Liver (tissue), 9 donors: ENCODE data around the gene MAP4K3. TPM values are rescaled to one million over a fixed set of nuclear protein-coding genes. Genes with fewer than 3 reads are reported as not detected.

ENCODE experiments used
- DNase-seq: peaks from one replicate; pipeline ENCODE4 v3.0.0-alpha.2; 2017; ENCODE audit warnings: low spot score
- H3K27ac ChIP-seq, 2 donors: one replicate each; pipeline ENCODE4 v1.7.0; 2013; ENCODE audit warnings: inconsistent platforms in 2 of 2, low read length in 2 of 2, control low read depth in 1 of 2, low read depth in 1 of 2, mild to moderate bottlenecking in 1 of 2
- H3K27me3 ChIP-seq, 4 donors: one replicate each; pipeline versions ENCODE4 v1.6.1 to v1.7.0; 2013; ENCODE audit warnings: low read length in 3 of 4, inconsistent platforms in 1 of 4, mild to moderate bottlenecking in 1 of 4, moderate library complexity in 1 of 4; ENCODE audit not compliant: control insufficient read depth in 4 of 4, insufficient read depth in 4 of 4
- H3K36me3 ChIP-seq, 4 donors: one replicate each; pipeline versions ENCODE4 v1.6.1 to v1.7.0; 2013; ENCODE audit warnings: low read length in 3 of 4, mild to moderate bottlenecking in 3 of 4, low read depth in 1 of 4, moderate library complexity in 1 of 4; ENCODE audit not compliant: control insufficient read depth in 4 of 4, insufficient read depth in 3 of 4
- H3K4me1 ChIP-seq, 4 donors: one replicate each; pipeline versions ENCODE4 v1.6.1 to v1.7.0; 2013; ENCODE audit warnings: low read length in 3 of 4, mild to moderate bottlenecking in 3 of 4, moderate library complexity in 1 of 4; ENCODE audit not compliant: control insufficient read depth in 4 of 4, insufficient read depth in 4 of 4
- H3K4me3 ChIP-seq, 3 donors: one replicate each; pipeline versions ENCODE4 v1.6.1 to v1.7.0; 2013; ENCODE audit warnings: low read length in 3 of 3, control low read depth in 1 of 3, low read depth in 1 of 3, mild to moderate bottlenecking in 1 of 3
- H3K9ac ChIP-seq, 2 donors: one replicate each; pipeline ENCODE4 v1.7.0; 2013; ENCODE audit warnings: low read length in 2 of 2, mild to moderate bottlenecking in 2 of 2, moderate library complexity in 2 of 2, control low read depth in 1 of 2, low read depth in 1 of 2
- H3K9me3 ChIP-seq, 4 donors: one replicate each; pipeline versions ENCODE4 v1.6.1 to v1.7.0; 2013; ENCODE audit warnings: low read length in 3 of 4; ENCODE audit not compliant: control insufficient read depth in 4 of 4
- EGR1 ChIP-seq, 2 donors: IDR thresholded peaks; 2 replicates each; pipeline ENCODE4 v1.6.1; 2016 to 2018; ENCODE audit warnings: antibody characterized with exemption in 2 of 2, low read depth in 2 of 2
- GABPA ChIP-seq, 2 donors: IDR thresholded peaks in 1 of 2; conservative IDR thresholded peaks in 1 of 2; 2 replicates each; pipeline ENCODE4 v1.6.1; 2016; ENCODE audit warnings: antibody characterized with exemption in 2 of 2, mild to moderate bottlenecking in 1 of 2, moderate library complexity in 1 of 2
- HNF4A ChIP-seq, 2 donors: conservative IDR thresholded peaks; 2 replicates each; pipeline ENCODE4 v1.6.1; 2016; ENCODE audit warnings: antibody characterized with exemption in 2 of 2, mild to moderate bottlenecking in 2 of 2
- RAD21 ChIP-seq, 2 donors: IDR thresholded peaks; 2 replicates each; pipeline ENCODE4 v1.6.1; 2016; ENCODE audit warnings: antibody characterized with exemption in 2 of 2, mild to moderate bottlenecking in 2 of 2
- TAF1 ChIP-seq: conservative IDR thresholded peaks from 2 replicates; pipeline ENCODE4 v1.6.1; 2016; ENCODE audit warnings: antibody characterized with exemption, mild to moderate bottlenecking
- WGBS: extraction: QIAGEN DNeasy Blood & Tissue Kit; methylation state at CpG from one replicate; pipeline ENCODE4 v1.1.7; 2013; 5-methylcytosine and 5-hydroxymethylcytosine counted together
- polyA plus RNA-seq, 2 donors: library from polyadenylated mRNA; stranded (reverse) in 1 of 2; unstranded in 1 of 2; fragments of 200-250 nt in 1 of 2; fragments of >200 nt in 1 of 2; fragmentation: Nextera tagmentation in 1 of 2; extraction: Ambion mirVana in 1 of 2; gene quantifications; one replicate each; pipeline versions ENCODE4 v1.2.1 to v1.2.3, GENCODE V29; 2013 to 2015
- total RNA-seq, 2 donors: library from RNA; depleted of rRNA; stranded (reverse); fragments of >200 nt; gene quantifications; one replicate each; pipeline ENCODE4 v1.2.3, GENCODE V29; 2014
- TF ChIP-seq, protein P1 (sequence below): fragments of 150-350 bp; IDR thresholded peaks from 2 replicates; pipeline ENCODE4 v1.5.1; 2017; ENCODE audit warnings: improper control_type of control experiment, low read depth, low read length; ENCODE audit not compliant: missing input control
- TF ChIP-seq, protein P2 (sequence below): IDR thresholded peaks from 2 replicates; pipeline ENCODE4 v1.6.1; 2016; ENCODE audit warnings: antibody characterized with exemption
- TF ChIP-seq, protein P3 (sequence below): IDR thresholded peaks from 2 replicates; pipeline ENCODE4 v1.6.1; 2016; ENCODE audit warnings: antibody characterized with exemption
- TF ChIP-seq, protein P4 (sequence below): IDR thresholded peaks from 2 replicates; pipeline ENCODE4 v1.6.1; 2016; ENCODE audit warnings: antibody characterized with exemption
- TF ChIP-seq, protein P5 (sequence below): IDR thresholded peaks from 2 replicates; pipeline ENCODE4 v1.6.1; 2016; ENCODE audit warnings: antibody characterized with exemption, mild to moderate bottlenecking
- donor health status: healthy.
- donor health status: healthy.
- donor health status: healthy.
- donor health status: healthy.
- donor health status: healthy.

The MAP4K3 gene
- total and polyA plus RNA-seq, 4 donors = 6.2 to 23.8 (median 10.9) TPM

DNA sequence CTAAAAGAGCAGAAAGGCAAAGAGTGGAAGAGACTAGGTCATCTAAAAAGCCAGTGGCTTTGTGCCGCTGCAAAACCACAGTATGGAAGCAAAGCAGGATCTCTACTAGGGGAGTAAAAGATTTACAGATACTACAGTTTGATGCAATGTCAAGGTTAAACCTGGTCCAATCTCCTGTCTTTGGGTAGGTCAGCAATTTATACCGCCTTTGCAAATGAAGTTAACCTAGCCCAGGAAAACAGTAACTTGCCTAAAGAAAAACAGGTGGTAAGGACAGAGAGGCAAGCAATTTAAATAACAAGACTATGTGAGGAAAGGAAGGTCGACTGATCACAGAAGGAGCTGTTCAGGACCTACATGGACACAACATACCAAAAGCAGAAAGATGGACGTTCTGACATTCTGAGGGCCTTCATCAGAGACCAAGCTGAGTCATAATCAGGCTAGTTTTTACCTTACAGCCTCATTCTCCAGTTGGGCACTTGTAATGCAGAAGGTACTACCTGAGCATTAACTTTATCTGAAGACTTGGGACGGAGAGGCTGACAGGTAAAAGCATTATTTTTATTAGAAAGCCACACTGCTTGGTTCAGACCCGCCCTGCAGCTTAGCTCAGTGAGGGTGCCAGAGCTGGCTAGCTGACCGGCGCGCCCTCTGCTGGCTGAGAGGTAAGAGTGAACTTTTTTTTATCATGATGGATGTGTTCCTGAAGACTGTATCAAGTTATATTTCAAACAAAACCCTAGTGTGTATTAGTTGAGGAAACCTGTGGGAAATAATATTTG lies 209.3 kb downstream of the MAP4K3 start:
- TF ChIP-seq, protein P1, sequence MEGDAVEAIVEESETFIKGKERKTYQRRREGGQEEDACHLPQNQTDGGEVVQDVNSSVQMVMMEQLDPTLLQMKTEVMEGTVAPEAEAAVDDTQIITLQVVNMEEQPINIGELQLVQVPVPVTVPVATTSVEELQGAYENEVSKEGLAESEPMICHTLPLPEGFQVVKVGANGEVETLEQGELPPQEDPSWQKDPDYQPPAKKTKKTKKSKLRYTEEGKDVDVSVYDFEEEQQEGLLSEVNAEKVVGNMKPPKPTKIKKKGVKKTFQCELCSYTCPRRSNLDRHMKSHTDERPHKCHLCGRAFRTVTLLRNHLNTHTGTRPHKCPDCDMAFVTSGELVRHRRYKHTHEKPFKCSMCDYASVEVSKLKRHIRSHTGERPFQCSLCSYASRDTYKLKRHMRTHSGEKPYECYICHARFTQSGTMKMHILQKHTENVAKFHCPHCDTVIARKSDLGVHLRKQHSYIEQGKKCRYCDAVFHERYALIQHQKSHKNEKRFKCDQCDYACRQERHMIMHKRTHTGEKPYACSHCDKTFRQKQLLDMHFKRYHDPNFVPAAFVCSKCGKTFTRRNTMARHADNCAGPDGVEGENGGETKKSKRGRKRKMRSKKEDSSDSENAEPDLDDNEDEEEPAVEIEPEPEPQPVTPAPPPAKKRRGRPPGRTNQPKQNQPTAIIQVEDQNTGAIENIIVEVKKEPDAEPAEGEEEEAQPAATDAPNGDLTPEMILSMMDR = peak; percentile 87
- peak; percentile 93 to 96 for TF ChIP-seq RAD21 (IDR thresholded peaks at IDR 0.05)
- no peak for TF ChIP-seq TAF1
- no peaks in the 10 kb centered on the region for H3K9me3 ChIP-seq
- no peak overlapping the region for H3K9ac ChIP-seq
- H3K27me3 ChIP-seq = no peaks in the 10 kb centered on the region
- peaks cover 0 to 4% (median 1%) of the 10 kb centered on the region in 4 donors for H3K4me1 ChIP-seq
- WGBS = 21% methylated on average over 9 of the region's 9 CpGs
- no peak overlapping the region for H3K27ac ChIP-seq
- peak; percentile 83 for DNase-seq
- H3K36me3 ChIP-seq = no peaks in the 10 kb centered on the region
- no peak overlapping the region for H3K4me3 ChIP-seq

DNA sequence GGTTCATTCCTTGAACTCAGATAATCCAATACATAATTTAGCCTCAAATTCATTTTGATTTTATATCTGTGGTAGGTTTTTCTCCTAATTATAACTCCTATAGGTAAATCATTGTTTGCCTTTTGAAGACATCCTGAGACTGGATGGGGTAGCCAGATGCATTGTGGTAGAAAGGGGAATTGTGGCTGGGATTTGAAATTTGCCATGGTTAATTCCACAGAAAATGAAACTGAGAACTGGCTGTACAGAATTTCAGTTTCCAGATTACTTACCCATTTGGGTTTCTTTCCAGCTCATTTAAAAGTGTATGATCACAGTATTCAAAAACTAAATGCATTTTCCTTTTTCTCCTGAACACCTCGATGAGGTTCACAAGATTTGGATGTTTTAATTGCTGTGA lies 211.5 kb downstream of the MAP4K3 start:
- 80% methylated on average over 1 of the region's 1 CpG for WGBS
- no peak overlapping the region for H3K4me3 ChIP-seq

More for the DNA sequence above, 211.5 kb downstream of the MAP4K3 start:
- H3K36me3 ChIP-seq = no peaks in the 10 kb centered on the region
- H3K9me3 ChIP-seq = no peaks in the 10 kb centered on the region
- no peak overlapping the region for H3K27ac ChIP-seq
- peaks cover 0 to 4% (median 1%) of the 10 kb centered on the region in 4 donors for H3K4me1 ChIP-seq
- H3K9ac ChIP-seq = no peak overlapping the region
- no peak for TF ChIP-seq EGR1 (IDR thresholded peaks at IDR 0.05; ENCODE audit: low read depth in 2 of 2)
- TF ChIP-seq GABPA (IDR thresholded peaks at IDR 0.05 in 1 of 2, conservative IDR thresholded peaks at IDR 0.05 in 1 of 2) = no peak
- TF ChIP-seq, protein P2, sequence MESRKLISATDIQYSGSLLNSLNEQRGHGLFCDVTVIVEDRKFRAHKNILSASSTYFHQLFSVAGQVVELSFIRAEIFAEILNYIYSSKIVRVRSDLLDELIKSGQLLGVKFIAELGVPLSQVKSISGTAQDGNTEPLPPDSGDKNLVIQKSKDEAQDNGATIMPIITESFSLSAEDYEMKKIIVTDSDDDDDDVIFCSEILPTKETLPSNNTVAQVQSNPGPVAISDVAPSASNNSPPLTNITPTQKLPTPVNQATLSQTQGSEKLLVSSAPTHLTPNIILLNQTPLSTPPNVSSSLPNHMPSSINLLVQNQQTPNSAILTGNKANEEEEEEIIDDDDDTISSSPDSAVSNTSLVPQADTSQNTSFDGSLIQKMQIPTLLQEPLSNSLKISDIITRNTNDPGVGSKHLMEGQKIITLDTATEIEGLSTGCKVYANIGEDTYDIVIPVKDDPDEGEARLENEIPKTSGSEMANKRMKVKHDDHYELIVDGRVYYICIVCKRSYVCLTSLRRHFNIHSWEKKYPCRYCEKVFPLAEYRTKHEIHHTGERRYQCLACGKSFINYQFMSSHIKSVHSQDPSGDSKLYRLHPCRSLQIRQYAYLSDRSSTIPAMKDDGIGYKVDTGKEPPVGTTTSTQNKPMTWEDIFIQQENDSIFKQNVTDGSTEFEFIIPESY = no peak
- no peak for TF ChIP-seq RAD21 (IDR thresholded peaks at IDR 0.05)
- TF ChIP-seq, protein P3, sequence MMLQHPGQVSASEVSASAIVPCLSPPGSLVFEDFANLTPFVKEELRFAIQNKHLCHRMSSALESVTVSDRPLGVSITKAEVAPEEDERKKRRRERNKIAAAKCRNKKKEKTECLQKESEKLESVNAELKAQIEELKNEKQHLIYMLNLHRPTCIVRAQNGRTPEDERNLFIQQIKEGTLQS = no peak
- TF ChIP-seq, protein P4, sequence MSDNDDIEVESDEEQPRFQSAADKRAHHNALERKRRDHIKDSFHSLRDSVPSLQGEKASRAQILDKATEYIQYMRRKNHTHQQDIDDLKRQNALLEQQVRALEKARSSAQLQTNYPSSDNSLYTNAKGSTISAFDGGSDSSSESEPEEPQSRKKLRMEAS = no peak
- no peak for TF ChIP-seq TAF1
- no peak for TF ChIP-seq HNF4A (conservative IDR thresholded peaks at IDR 0.05)
- TF ChIP-seq, protein P5, sequence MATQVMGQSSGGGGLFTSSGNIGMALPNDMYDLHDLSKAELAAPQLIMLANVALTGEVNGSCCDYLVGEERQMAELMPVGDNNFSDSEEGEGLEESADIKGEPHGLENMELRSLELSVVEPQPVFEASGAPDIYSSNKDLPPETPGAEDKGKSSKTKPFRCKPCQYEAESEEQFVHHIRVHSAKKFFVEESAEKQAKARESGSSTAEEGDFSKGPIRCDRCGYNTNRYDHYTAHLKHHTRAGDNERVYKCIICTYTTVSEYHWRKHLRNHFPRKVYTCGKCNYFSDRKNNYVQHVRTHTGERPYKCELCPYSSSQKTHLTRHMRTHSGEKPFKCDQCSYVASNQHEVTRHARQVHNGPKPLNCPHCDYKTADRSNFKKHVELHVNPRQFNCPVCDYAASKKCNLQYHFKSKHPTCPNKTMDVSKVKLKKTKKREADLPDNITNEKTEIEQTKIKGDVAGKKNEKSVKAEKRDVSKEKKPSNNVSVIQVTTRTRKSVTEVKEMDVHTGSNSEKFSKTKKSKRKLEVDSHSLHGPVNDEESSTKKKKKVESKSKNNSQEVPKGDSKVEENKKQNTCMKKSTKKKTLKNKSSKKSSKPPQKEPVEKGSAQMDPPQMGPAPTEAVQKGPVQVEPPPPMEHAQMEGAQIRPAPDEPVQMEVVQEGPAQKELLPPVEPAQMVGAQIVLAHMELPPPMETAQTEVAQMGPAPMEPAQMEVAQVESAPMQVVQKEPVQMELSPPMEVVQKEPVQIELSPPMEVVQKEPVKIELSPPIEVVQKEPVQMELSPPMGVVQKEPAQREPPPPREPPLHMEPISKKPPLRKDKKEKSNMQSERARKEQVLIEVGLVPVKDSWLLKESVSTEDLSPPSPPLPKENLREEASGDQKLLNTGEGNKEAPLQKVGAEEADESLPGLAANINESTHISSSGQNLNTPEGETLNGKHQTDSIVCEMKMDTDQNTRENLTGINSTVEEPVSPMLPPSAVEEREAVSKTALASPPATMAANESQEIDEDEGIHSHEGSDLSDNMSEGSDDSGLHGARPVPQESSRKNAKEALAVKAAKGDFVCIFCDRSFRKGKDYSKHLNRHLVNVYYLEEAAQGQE = no peak
- no peaks in the 10 kb centered on the region for H3K27me3 ChIP-seq
- no peak for DNase-seq
